Left lobe of liver (tissue), 2 donors: Measurements from ENCODE around the gene VWA5B2. TPM values are rescaled to one million over a fixed set of nuclear protein-coding genes. Genes with fewer than 3 reads are reported as not detected.
"Not testable (repeated sequence)": the region's sequence is repeated elsewhere in the genome, so short reads cannot be mapped to it uniquely, and the experiment has no call there.

Experiments used
- ATAC-seq: fragments of 200-7000 bp; cut with Tn5 transposase; one replicate; pipeline ENCODE4 v1.9.1; 2020; ENCODE audit warnings: mild to moderate bottlenecking, moderate library complexity
- DNase-seq: peaks from one replicate; pipeline ENCODE4 v3.0.0-alpha.2; 2020; ENCODE audit warnings: low spot score
- total RNA-seq: library from RNA; stranded (reverse); gene quantifications from one replicate; pipeline ENCODE4 v1.2.1, GENCODE V29; 2021
- donor health status: DM: no; HTN: no; CAD: no; lungs with moderate emphysema.
- donor health status: DM: no; HTN: yes; CAD: no.

VWA5B2 gene
- total RNA-seq, 1 donor from 2014 or later = 0.75 TPM

DNA sequence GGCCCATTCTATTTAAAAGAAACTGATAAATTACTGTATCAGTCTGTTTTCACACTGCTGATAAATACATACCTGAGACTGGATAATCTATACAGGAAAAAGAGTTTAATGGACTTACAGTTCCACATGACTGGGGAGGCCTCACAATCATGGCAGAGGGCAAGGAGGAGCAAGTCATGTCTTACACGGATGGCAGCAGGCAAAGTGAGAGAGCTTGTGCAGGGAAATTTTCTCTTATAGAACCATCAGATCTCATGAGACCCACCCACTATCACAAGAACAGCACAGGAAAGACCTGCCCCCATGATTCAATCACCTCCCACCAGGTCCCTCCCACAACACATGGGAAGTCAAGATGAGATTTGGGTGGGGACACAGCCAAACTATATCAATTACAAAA is 37.9 kb downstream of the VWA5B2 start:
- not testable (repeated sequence) for DNase-seq, ATAC-seq

- ATAC-seq (no peak), DNase-seq (no peak)
Observed at GRCh38 chr3:184272269-184272668, 42.9 kb downstream of the VWA5B2 start.

- DNase-seq = no peak
Observed at GRCh38 chr3:184275381-184275701, 46.0 kb downstream of the VWA5B2 start.

DNA sequence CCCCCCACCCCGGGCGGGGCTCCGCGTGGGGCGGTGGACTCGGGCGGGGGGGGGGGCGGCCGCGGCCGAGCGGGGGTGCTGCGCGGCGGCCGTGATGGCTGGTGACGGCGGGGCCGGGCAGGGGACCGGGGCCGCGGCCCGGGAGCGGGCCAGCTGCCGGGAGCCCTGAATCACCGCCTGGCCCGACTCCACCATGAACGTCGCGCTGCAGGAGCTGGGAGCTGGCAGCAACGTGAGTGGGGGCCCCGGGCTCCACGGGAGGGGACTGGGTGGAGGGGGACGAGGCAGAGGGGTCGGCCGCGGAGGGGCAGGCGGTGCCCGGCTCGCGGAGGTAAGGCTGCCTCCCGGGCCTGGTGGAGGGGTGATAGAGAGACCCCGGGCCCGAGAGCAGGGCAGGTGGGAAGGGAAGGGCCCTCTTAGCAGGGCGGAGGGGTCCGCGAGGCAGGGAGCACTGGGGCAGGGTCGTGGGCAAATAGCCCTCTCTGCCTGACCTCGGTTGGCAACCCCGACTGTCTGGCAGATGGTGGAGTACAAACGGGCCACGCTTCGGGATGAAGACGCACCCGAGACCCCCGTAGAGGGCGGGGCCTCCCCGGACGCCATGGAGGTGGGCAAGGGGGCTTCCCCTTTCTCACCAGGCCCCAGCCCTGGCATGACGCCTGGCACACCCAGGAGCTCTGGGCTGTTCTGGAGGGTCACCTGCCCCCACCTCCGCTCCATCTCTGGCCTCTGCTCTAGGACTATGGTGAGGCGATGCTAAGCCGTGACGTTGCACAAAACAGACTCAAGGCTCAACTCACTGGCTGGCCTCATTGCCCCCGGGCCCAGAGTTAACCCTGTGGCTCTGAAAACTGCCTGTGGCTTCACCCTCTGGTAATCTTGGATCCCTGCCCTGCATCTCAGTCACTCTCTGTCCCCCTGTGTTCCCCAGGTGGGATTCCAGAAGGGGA is 46.9 kb downstream of the VWA5B2 start, which contains the start of gene ECE2:
Gene ECE2 (plus strand): TSS at position 62 of the 950 bp plus-strand sequence. CDS start 132 bp downstream, at position 194.
- ATAC-seq (no peak), DNase-seq (no peak)

More at GRCh38 chr3:184275381-184275701, 46.0 kb downstream of the VWA5B2 start:
- no peak for ATAC-seq

DNA sequence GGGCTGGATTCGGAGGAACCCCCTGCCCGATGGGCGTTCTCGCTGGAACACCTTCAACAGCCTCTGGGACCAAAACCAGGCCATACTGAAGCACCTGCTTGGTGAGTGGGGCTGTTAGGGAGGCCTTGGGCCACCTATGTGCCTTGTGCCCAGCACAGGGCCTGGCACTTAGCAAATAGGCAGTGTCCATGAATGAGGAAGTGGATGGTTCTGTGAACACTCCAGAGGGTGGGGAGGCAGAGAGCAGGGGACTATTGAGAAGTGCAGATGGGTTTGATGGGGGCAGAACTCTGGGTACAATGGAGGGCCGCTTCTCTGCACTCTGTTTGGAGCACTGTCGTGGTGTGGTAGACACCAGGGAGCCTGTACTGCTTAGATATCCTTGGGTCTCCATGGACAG is 48.0 kb downstream of the VWA5B2 start:
- ATAC-seq = no peak
- no peak for DNase-seq

GRCh38 chr3:184282941-184283340 is 53.6 kb downstream of the VWA5B2 start:
- ATAC-seq (no peak), DNase-seq (no peak)

DNA sequence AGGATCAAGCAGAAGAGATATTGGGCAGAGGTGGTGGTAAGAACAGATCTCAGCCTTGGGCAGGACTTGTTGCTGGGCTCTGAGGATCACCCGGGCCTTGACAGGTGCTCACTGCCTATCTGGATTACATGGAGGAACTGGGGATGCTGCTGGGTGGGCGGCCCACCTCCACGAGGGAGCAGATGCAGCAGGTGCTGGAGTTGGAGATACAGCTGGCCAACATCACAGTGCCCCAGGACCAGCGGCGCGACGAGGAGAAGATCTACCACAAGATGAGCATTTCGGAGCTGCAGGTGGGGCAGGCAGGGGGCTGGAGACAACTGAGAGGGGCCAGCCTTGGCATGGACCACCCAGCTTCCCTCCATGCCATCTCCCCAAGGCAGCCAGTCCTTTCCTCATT is 54.3 kb downstream of the VWA5B2 start:
- ATAC-seq = no peak
- no peak for DNase-seq

GRCh38 chr3:184284696-184285095 is 55.3 kb downstream of the VWA5B2 start:
- ATAC-seq (peak; percentile 88), DNase-seq (peak; percentile 59)

DNA sequence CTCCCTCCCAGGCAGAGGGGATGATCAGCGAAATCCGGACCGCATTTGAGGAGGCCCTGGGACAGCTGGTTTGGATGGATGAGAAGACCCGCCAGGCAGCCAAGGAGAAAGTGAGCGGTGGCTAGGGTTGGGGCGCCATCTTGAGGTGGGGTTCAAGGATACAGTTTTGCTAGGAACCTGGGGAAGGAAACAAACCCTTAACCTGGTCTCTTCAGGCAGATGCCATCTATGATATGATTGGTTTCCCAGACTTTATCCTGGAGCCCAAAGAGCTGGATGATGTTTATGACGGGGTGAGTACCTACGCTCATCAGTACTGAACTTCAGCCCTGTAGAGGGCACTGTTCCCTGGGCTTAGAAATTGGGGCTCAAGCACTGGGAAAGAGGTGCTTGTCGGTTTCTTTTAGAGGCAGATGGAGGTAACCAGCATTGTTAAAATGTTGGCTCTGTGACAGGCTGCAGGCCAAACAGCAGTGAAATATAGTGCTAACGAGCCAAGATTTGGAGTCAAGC is 60.1 kb downstream of the VWA5B2 start:
- DNase-seq (peak; percentile 61), ATAC-seq (peak; percentile 86)

GRCh38 chr3:184290331-184290730 is 60.9 kb downstream of the VWA5B2 start:
- DNase-seq (no peak), ATAC-seq (no peak)

DNA sequence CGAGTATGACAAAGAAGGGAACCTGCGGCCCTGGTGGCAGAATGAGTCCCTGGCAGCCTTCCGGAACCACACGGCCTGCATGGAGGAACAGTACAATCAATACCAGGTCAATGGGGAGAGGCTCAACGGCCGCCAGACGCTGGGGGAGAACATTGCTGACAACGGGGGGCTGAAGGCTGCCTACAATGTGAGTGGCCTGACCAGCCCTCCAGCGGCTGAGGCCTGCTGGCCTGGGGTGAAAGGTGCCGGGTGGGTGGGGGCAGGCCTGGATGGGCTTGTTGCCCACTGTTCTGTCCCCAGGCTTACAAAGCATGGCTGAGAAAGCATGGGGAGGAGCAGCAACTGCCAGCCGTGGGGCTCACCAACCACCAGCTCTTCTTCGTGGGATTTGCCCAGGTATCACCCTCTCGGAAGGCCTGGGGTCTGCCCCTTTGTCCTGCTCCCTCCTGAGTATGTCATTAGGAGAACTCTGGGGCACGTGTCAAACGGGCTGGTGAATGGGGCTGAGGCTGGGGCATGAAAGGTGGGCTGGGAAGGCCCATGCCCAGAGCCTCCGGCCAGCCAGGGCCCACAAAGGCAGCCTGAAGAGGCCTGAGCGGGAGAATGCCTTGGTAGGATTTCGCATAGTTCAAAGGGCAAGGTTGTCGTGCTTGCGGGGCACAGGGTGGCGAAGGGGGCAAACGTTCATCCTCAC is 61.8 kb downstream of the VWA5B2 start:
- ATAC-seq (no peak), DNase-seq (no peak)

Other genes with a start within 250 kb of the VWA5B2 start
- gene ABCC5, start 211.7 kb upstream of the VWA5B2 start, total RNA-seq = 7.2 TPM
- gene HTR3D, start 197.8 kb upstream of the VWA5B2 start, total RNA-seq = not detected
- not detected for gene HTR3C, start 176.5 kb upstream of the VWA5B2 start, total RNA-seq
- gene HTR3E, start 132.5 kb upstream of the VWA5B2 start, total RNA-seq = not detected
- gene EIF2B5, start 94.2 kb upstream of the VWA5B2 start, total RNA-seq = 19.6 TPM
- gene DVL3, start 74.2 kb upstream of the VWA5B2 start, total RNA-seq = 26.9 TPM
- 119 TPM for gene AP2M1, start 54.7 kb upstream of the VWA5B2 start, total RNA-seq
- gene ABCF3, start 43.4 kb upstream of the VWA5B2 start, total RNA-seq = 53.8 TPM
- gene ALG3, start 19.4 kb downstream of the VWA5B2 start, total RNA-seq = 38.8 TPM
- 7.0 TPM for gene EEF1AKMT4, start 20.1 kb downstream of the VWA5B2 start, total RNA-seq
- 0.43 TPM for gene CAMK2N2, start 32.0 kb downstream of the VWA5B2 start, total RNA-seq
- gene ECE2, start 46.4 kb downstream of the VWA5B2 start, total RNA-seq = not detected
- gene PSMD2, start 69.7 kb downstream of the VWA5B2 start, total RNA-seq = 94.1 TPM
- 341 TPM for gene EIF4G1, start 85.0 kb downstream of the VWA5B2 start, total RNA-seq
- 2.5 TPM for gene FAM131A, start 108.0 kb downstream of the VWA5B2 start, total RNA-seq
- 4.8 TPM for gene CLCN2, start 132.0 kb downstream of the VWA5B2 start, total RNA-seq
- gene POLR2H, start 132.1 kb downstream of the VWA5B2 start, total RNA-seq = 33.9 TPM
- 8.5 TPM for gene THPO, start 148.6 kb downstream of the VWA5B2 start, total RNA-seq
- 88.3 TPM for gene CHRD, start 150.5 kb downstream of the VWA5B2 start, total RNA-seq